Islet of Langerhans (tissue), 1 donor: Measurements from ENCODE around the gene OPN5.

Source experiments
- FAIRE-seq: peaks from one replicate; lab custom pipeline; 2011; peaks lifted over from hg19 to GRCh38; lab: Jason Lieb, UNC

OPN5 gene

DNA sequence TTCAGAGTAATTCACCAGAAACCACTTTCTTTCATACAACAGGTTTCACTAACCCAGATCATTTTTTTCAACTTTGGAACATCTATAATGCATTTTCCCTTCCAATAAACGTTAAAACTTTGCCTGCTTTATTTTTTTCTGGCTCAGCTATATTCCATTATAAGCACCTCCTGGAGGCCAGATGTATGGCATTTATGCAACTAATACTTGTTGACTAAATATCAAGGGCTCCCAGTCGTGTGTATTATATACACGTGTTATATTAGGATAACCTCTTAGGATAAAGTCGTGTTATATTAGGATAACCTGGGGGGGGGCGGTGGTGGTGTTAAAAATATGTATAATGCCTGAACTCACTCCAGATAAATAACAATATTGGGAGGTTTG is 6.7 kb downstream of the OPN5 start:
- no peak for FAIRE-seq

DNA sequence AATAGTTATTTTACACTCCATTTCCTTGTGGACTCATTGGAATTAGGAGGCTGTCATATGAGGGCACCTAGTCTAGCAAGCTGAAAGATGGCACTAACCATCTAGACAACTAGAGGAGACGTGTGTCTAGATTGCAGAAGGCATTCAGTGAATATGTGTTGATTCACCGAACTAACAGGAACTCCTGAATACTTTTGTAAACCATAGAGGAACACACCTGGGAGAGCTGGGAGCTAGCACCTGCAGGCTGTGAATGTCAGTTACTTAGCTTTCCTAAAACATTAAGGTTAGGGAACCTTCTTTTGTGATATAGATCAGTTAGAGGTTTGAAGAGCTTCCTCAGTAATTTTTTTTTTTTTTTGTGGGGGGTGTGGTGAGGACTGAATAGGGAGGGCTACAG is 7.7 kb downstream of the OPN5 start:
- FAIRE-seq = no peak

GRCh38 chr6:47792216-47792733 is 10.4 kb downstream of the OPN5 start:
- no peak for FAIRE-seq

DNA sequence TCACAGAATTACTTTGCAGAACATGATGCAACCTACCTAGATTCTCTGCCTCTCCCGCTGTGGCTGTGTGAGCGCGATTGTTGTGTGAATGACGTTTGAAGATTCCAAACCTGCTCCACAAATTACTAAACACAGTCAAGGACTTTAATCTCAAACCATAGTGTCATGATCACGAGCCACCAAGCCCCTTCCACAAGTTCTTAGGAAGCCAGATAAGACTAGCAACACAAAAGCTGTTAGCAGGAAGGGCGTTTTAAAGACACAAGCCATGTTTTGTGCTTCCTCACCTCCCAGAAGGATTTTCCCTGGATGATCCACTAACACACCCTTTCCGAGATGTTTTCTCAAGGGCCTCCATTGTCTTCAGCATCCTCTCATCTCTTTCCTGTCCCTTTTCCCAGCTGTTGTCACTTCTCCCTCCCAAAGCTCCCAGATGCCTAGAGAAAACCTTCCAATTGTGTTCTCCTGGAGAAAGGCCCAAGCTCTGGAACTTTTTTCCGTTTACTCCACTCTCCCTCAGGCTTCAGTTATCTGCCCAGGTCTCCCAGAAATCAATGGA is 12.8 kb downstream of the OPN5 start:
- FAIRE-seq = no peak

DNA sequence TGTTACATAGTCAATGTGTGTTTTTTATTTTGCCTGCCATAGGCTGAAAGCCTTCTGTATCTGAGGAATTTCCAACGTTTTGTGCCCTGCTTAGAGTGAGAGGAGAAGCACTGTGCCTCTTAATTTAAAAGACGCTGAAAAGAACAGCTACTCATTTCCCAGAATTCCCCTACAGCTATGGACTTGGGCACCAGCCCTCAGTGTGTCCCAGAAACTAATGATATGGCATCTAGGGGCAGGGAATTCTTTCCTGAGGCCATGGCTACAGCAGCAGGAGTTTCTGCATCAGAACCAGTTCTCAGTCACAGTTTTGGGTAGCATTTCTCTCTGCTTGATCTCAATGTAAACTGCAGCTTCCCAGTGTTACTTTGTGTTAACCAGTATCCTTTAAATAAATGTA is 20.2 kb downstream of the OPN5 start:
- FAIRE-seq = no peak

GRCh38 chr6:47804821-47805220 is 23.0 kb downstream of the OPN5 start:
- FAIRE-seq = no peak

- FAIRE-seq = no peak
Observed at GRCh38 chr6:47809873-47810272, 28.0 kb downstream of the OPN5 start.

- FAIRE-seq = no peak
Observed at GRCh38 chr6:47810885-47811284, 29.1 kb downstream of the OPN5 start.

DNA sequence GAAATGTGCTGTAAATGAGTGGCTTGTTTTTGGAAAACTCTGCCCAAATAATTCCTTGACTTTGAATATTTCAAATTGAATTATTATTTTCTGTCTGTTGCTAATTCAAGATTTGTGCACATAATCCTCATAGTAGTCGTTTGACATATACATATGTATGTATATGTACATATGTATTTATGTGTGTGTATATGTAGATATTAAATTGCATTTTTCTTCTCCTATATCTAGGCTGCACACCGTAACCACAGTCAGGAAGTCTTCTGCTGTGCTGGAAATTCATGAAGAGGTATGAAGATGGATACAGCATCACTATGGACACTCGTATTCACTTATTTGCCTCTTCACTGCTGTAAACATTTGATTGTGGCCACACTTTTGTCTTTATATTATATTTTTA is 29.6 kb downstream of the OPN5 start:
- no peak for FAIRE-seq

DNA sequence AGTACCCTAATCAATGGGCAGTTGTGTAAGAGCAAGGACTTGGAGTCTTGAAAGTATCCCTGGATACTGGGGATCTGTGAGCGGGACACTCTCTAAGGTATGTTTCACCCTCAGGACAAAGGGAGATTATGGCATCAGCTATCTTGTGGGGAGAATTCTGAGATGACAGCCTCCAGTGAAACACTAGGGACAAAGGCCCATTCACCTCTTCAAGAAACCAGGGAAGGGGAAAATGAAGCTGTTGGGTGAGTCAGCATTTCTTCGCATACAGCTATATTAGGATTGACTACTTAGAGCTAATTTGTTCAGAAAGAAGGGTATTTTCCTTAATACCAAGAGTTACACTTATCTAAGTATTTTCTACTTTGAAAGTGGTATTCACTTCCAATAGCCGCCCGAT is 35.9 kb downstream of the OPN5 start:
- no peak for FAIRE-seq

DNA sequence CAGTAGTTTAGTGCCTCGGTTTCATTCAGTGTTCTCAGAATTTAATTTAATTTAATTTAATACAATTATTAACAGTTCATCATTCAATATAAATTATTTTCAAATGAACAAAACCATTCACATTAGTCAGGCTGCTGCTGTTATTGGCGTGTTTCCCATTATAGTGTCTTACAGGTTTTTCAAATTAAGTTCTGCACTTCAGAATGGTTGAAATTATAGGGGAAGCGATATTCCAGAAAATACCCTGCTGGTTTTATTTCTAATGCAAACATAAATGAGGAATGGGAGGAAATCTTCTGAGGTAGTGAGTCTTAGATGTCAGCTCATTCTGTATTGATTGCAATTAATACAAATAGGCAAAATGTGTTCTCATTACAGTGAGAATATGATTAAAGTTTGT is 37.6 kb downstream of the OPN5 start:
- FAIRE-seq = no peak

- FAIRE-seq = no peak
Observed at GRCh38 chr6:47822856-47823554, 41.2 kb downstream of the OPN5 start.

DNA sequence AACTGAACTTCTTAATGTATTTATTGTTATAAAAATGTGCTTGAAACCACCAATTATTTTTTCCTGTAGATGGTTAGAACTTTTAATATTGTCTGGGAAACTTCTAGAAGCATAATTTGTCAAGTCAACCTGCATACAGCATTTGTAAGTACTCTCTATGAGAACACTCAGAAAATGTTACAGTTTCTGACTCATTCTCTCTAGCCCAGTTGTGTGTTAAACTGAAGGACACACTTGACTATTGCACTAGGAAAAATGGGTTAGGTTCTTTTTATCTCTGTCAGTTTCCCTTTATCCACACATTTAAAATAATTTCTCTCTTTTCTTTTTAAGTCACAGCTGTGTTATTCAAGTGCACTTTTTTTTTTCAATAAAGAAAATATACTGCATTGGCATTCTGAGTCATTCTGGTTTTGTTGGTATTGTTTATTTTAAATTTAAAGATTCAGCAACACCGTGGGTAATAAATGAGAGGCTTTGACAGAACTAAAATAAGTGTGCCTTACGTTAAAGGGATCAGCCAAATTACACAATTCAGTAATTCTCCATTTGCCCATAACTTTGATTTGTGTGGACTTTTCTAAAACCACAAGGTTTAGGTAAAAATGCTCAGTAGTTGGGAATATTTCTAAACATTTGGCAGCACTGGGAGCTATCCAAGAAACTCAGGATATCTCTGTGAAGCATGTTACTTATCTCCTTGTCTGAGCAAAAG is 50.7 kb downstream of the OPN5 start:
- FAIRE-seq = no peak

DNA sequence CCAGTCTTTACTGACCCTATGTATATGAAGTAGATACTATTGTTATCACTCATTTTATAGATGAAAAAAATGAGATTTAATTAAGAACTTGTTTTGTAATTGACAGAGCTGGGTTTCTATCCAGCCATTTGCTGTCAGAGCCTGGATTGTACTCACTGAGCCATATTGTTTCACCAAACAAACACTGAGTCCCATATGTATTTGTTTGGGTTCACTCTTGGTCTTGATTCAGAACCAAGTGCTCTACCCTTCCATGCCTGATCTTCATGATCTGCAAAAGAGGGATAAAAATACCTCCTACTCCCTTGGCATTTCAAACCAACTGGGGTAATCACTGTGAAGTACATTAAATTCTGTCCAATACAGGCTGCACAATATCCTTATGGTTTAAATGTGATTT is 52.4 kb downstream of the OPN5 start:
- FAIRE-seq = no peak

GRCh38 chr6:47836046-47836445 is 54.2 kb downstream of the OPN5 start:
- no peak for FAIRE-seq

DNA sequence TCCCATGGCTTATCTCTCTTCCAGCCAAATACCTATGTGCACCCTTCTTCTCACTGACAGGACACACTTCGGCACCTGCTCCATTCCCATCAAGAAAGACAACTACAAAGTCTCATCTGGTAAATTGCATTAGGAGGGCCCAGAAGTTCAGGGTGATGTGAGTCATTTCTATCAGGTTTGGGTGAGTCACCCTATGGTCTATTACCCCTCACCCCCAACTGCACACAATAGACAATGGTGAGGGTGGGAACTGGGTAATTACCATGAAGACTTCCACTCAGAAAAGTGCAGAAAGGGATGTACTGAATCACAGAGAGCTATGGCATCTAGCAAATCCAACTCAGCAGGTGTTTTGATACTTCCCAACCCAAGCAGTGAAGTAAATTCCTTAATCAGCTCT is 54.8 kb downstream of the OPN5 start:
- FAIRE-seq = no peak

DNA sequence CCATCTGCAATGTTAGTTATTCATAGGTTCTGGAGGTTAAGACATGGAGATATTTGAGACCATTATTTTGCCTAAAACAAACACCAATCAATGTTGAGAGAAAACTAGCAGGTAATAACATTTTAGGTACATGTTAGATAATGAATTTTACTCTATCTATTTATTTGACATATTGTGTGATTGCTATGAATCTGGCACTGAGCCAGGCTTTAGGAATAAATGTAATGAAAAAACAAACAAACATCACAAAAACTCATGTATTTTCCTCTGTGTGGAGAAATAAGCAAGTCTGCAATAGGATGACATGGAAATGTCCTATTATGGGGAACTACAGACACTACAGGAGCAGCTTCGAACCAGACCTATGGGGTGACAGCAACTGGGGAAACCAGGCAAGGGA is 57.8 kb downstream of the OPN5 start:
- FAIRE-seq = no peak

DNA sequence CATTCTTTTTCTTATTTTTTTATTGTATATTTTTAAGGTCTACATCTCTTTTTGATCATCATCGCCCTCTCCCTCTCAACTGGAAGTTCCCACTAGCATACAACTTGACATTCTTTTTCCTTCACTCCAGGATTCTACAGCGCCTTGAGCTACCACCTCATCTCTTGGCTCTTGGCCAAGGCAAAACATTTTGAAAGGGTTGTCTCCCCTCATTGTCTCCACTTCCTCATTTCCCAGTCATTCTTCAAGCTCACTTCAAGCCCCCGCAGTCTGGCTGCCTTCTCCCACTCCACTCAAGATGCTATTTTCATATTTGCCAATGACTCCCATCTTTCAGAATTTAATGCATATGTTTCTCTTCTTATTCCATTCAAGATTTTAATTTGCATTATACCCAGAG is 63.0 kb downstream of the OPN5 start:
- FAIRE-seq = no peak

- no peak for FAIRE-seq
Observed at GRCh38 chr6:47846752-47847151, 64.9 kb downstream of the OPN5 start.

DNA sequence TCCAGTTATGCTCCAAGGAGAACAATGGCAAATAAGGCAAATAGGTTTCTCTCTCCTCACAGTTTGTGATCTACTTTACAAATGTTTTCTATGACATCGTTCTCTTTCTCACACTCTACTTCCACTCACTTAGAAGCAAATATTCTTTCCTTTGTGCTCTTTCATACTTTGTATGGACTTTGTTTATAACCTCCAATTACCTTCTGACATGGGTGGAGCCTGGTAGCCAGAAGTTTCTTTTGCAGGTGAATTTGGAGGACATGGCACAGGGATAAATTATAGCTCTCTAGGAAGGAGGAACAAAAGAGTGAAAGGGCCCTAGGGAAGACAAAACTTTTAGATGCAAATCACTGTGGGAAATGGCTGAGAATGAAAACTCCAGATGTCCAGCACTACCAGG is 69.3 kb downstream of the OPN5 start:
- no peak for FAIRE-seq

- no peak for FAIRE-seq
Observed at GRCh38 chr6:47852727-47853126, 70.9 kb downstream of the OPN5 start.

DNA sequence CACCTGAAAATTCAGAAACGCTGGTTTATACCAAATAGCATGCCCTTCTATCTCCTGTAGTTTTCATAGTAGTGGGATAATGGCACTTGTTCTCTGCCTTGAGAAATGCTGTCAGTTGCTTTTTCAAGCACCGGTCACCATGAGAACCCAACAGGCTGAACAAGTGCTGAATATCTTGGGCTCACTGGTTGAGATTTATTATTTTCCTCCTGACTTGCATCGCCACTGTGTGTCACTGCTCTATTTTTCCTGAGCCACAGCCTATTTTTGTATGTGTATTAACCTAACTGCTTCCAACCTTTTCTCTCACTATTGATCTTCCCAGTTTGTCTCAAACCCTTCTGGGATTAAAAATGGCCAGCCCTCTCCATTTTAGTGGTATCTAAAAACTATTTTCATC is 71.9 kb downstream of the OPN5 start:
- no peak for FAIRE-seq

DNA sequence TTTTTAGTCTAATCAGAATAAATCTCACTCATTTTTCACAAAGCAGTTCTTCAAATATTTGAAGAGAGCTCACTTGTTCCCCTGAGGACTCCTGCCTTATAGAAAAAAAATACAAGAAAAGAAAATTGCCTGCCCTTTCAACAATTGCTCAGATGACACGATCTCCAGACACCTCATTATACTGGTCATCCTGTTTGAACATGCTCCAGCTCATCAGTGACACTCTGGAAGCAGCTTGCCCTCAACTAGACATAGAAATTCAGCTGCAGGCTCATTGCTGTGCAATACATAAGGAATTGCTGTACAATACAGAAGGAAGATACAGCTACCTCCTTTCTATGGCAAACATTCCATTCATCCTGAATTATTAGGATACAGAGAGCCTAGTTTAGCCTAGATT is 73.1 kb downstream of the OPN5 start:
- FAIRE-seq = no peak

- FAIRE-seq = no peak
Observed at GRCh38 chr6:47859175-47859574, 77.3 kb downstream of the OPN5 start.
